NCI-H2196 (cell line): ENCODE results near the gene TTYH3.
"Not testable (repeated sequence)": the region's sequence is repeated elsewhere in the genome, so short reads cannot be mapped to it uniquely, and the experiment has no call there.

Experiments
- DNase-seq: peaks from one replicate; lab custom pipeline; 2025; ENCODE audit not compliant: unreplicated experiment; lab: John Stamatoyannopoulos, UW

TTYH3 gene

GRCh38 chr7:2631946-2632732, at the start of gene TTYH3:
Gene TTYH3 (plus strand): TSS chr7:2631986. CDS start chr7:2632156, 170 bp downstream.
- DNase-seq, result no peak

- DNase-seq, result no peak
These were observed 49.6 kb upstream of the TTYH3 start for GRCh38 chr7:2582006-2582735.

GRCh38 chr7:2583798-2584580, 47.8 kb upstream of the TTYH3 start:
- no peak for DNase-seq

GRCh38 chr7:2585446-2585845, 46.3 kb upstream of the TTYH3 start:
- no peak for DNase-seq

GRCh38 chr7:2586326-2587020, 45.3 kb upstream of the TTYH3 start:
- DNase-seq, result no peak

GRCh38 chr7:2587134-2587533, 44.7 kb upstream of the TTYH3 start:
- no peak for DNase-seq

GRCh38 chr7:2587778-2588177, 44.0 kb upstream of the TTYH3 start:
- no peak for DNase-seq

GRCh38 chr7:2589341-2589740, 42.4 kb upstream of the TTYH3 start:
- no peak for DNase-seq

GRCh38 chr7:2589941-2590340, 41.8 kb upstream of the TTYH3 start:
- DNase-seq, result not testable (repeated sequence)

- DNase-seq, result no peak
These were observed 39.4 kb upstream of the TTYH3 start for GRCh38 chr7:2592375-2592865.

- no peak for DNase-seq
These were observed 38.6 kb upstream of the TTYH3 start for GRCh38 chr7:2593036-2593727.

GRCh38 chr7:2594599-2594998, 37.2 kb upstream of the TTYH3 start:
- DNase-seq, result no peak

- no peak for DNase-seq
These were observed 36.4 kb upstream of the TTYH3 start for GRCh38 chr7:2595258-2595860.

GRCh38 chr7:2596464-2597272, 35.1 kb upstream of the TTYH3 start:
- DNase-seq, result no peak

GRCh38 chr7:2597273-2597640, 34.5 kb upstream of the TTYH3 start:
- DNase-seq, result peak; percentile 19

- DNase-seq, result no peak
These were observed 33.5 kb upstream of the TTYH3 start for GRCh38 chr7:2598154-2598823.

GRCh38 chr7:2601065-2601464, 30.7 kb upstream of the TTYH3 start:
- no peak for DNase-seq

GRCh38 chr7:2601907-2602306, 29.9 kb upstream of the TTYH3 start:
- no peak for DNase-seq
